Type B pancreatic cell (in vitro differentiated cells): ENCODE data around the gene MAGEC1. TPM values are rescaled to one million over a fixed set of nuclear protein-coding genes. Genes with fewer than 3 reads are reported as not detected.
"Not testable (repeated sequence)": the region's sequence is repeated elsewhere in the genome, so short reads cannot be mapped to it uniquely, and the experiment has no call there.

Experiments
- DNase-seq: peaks from one replicate; pipeline ENCODE4 v3.0.0; 2021; ENCODE audit warnings: mixed read lengths; ENCODE audit not compliant: unreplicated experiment; ENCODE audit errors: extremely low spot score
- H3K27ac Mint-ChIP-seq: 2 replicates; pipeline ENCODE4 v1.8.0; 2021; ENCODE audit warnings: mild to moderate bottlenecking, mixed read lengths
- H3K27me3 Mint-ChIP-seq: 2 replicates; pipeline ENCODE4 v1.8.0; 2021; ENCODE audit warnings: mixed read lengths
- H3K36me3 Mint-ChIP-seq: 2 replicates; pipeline ENCODE4 v1.8.0; 2021; ENCODE audit warnings: mixed read lengths
- H3K4me1 Mint-ChIP-seq: one replicate; pipeline ENCODE4 v1.8.0; 2021; ENCODE audit warnings: mixed read lengths; ENCODE audit not compliant: unreplicated experiment
- H3K4me3 Mint-ChIP-seq: 2 replicates; pipeline ENCODE4 v1.8.0; 2021; ENCODE audit warnings: mild to moderate bottlenecking, mixed read lengths
- H3K9me3 Mint-ChIP-seq: 2 replicates; pipeline ENCODE4 v1.8.0; 2021; ENCODE audit warnings: mixed read lengths
- long read RNA-seq: library from polyadenylated mRNA; unstranded; transcript quantifications from one replicate; pipeline ENCODE4 v2.0.0, GENCODE V29; 2020
- total RNA-seq: library from RNA; stranded (reverse); gene quantifications from 2 replicates; pipeline ENCODE4 v1.2.1, GENCODE V29; 2021; ENCODE audit warnings: low replicate concordance
- TF ChIP-seq, protein P1 (sequence below): fragments of 200-600 bp; sonication (generic); conservative IDR thresholded peaks from 2 replicates; pipeline ENCODE4 v1.5.0; 2021; ENCODE audit warnings: antibody characterized with exemption, mild to moderate bottlenecking

The MAGEC1 gene, protein sequence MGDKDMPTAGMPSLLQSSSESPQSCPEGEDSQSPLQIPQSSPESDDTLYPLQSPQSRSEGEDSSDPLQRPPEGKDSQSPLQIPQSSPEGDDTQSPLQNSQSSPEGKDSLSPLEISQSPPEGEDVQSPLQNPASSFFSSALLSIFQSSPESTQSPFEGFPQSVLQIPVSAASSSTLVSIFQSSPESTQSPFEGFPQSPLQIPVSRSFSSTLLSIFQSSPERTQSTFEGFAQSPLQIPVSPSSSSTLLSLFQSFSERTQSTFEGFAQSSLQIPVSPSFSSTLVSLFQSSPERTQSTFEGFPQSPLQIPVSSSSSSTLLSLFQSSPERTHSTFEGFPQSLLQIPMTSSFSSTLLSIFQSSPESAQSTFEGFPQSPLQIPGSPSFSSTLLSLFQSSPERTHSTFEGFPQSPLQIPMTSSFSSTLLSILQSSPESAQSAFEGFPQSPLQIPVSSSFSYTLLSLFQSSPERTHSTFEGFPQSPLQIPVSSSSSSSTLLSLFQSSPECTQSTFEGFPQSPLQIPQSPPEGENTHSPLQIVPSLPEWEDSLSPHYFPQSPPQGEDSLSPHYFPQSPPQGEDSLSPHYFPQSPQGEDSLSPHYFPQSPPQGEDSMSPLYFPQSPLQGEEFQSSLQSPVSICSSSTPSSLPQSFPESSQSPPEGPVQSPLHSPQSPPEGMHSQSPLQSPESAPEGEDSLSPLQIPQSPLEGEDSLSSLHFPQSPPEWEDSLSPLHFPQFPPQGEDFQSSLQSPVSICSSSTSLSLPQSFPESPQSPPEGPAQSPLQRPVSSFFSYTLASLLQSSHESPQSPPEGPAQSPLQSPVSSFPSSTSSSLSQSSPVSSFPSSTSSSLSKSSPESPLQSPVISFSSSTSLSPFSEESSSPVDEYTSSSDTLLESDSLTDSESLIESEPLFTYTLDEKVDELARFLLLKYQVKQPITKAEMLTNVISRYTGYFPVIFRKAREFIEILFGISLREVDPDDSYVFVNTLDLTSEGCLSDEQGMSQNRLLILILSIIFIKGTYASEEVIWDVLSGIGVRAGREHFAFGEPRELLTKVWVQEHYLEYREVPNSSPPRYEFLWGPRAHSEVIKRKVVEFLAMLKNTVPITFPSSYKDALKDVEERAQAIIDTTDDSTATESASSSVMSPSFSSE
- not detected in 2 replicates for total RNA-seq
- long read RNA-seq: 0 reads

DNA sequence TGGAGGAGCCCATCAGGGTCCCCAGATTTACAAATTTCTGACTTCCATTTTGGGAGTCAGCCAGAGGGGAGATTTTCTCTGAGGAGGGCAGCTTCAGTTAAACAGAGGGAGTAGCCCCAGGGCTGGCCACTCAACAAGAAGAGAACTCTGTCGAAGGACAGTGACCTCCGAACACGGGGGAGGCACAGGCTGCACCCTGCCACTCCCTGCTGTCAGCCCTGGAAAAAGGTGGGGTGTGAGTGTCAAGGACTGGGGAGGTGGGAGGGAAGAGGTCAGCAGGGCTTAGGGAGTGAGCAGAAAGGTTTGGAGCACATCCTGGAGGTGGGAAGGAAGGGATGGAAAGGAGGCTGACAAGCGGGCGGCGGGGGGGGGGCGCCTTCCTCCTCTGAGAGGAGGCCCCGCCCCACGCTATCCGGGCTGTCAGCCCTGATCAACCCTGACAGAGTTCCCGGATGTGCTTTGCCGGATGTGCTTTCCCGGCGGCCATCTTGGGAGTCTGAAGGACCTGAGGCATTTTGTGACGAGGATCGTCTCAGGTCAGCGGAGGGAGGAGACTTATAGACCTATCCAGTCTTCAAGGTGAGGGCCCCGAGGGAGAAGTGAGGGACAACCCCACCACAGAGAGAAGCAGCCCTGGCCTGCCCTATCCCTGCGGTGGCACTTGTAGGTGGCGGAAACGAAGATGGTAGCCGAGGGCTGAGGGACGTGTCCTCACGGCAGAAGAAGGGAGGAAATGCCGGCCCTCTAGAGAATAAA is at the start of gene MAGEC1:
TSS of gene MAGEC1 (plus strand) at position 495 of the 756 bp plus-strand sequence. CDS start 1,179 bp downstream, outside the sequence.
- Mint-ChIP-seq H3K36me3 (no peaks in the 10 kb centered on the region), H3K27me3 (no peaks in the 10 kb centered on the region), H3K27ac (no peak within 1 kb of the TSS), H3K4me3 (no peak within 1 kb of the TSS), H3K4me1 (no peaks in the 10 kb centered on the region), H3K9me3 (peaks cover 3% of the 10 kb centered on the region)
- TF ChIP-seq, protein P1, sequence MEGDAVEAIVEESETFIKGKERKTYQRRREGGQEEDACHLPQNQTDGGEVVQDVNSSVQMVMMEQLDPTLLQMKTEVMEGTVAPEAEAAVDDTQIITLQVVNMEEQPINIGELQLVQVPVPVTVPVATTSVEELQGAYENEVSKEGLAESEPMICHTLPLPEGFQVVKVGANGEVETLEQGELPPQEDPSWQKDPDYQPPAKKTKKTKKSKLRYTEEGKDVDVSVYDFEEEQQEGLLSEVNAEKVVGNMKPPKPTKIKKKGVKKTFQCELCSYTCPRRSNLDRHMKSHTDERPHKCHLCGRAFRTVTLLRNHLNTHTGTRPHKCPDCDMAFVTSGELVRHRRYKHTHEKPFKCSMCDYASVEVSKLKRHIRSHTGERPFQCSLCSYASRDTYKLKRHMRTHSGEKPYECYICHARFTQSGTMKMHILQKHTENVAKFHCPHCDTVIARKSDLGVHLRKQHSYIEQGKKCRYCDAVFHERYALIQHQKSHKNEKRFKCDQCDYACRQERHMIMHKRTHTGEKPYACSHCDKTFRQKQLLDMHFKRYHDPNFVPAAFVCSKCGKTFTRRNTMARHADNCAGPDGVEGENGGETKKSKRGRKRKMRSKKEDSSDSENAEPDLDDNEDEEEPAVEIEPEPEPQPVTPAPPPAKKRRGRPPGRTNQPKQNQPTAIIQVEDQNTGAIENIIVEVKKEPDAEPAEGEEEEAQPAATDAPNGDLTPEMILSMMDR: no peak
- no peak for DNase-seq

DNA sequence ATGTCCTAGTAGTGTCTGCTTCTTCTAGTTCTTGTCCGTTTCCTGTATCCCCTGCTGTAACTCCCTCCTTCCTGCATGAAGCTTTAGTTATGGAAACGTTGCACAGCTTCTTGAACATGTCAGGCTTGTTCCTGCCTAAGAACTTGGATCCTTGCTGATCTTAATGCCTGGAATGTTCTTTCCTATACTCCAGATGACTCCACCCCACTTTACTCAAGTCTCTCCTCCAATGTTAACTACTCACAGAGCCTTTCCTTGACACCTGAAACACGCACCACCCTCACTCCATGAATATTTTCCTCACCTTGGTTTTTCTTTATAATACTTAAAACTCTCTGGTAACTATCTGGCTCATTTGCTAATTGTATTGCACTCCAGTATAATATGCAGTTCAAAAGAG is 46.2 kb upstream of the MAGEC1 start:
- Mint-ChIP-seq H3K27ac (no peak overlapping the region), H3K4me1 (no peaks in the 10 kb centered on the region), H3K36me3 (no peaks in the 10 kb centered on the region), H3K9me3 (peaks cover 5% of the 10 kb centered on the region), H3K27me3 (no peaks in the 10 kb centered on the region), H3K4me3 (no peak overlapping the region)
- TF ChIP-seq, protein P1: no peak
- no peak for DNase-seq

DNA sequence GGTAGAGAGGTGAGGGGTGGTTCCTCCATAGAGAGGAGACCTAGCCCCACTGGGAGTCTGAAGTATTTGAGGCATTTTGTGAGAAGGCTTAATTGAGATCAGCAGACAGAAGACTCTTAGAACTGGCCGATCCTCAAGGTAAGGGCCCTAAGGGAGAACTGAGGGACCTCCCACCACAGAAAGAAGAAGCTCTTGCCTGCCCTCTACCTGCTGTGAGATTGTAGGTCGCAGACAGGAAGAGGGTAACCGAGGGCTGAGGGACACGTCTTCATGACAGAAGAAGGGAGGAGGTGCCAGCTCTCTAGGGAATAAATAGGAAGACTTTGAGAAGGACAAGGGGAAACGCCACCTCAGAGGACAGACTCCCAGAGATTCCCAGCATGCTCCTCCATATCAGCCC is 24.1 kb upstream of the MAGEC1 start:
- Mint-ChIP-seq H3K36me3 (no peaks in the 10 kb centered on the region), H3K27ac (no peak overlapping the region), H3K4me3 (no peak overlapping the region), H3K9me3 (no peaks in the 10 kb centered on the region), H3K4me1 (no peaks in the 10 kb centered on the region), H3K27me3 (no peaks in the 10 kb centered on the region)
- TF ChIP-seq, protein P1: no peak
- DNase-seq: no peak

DNA sequence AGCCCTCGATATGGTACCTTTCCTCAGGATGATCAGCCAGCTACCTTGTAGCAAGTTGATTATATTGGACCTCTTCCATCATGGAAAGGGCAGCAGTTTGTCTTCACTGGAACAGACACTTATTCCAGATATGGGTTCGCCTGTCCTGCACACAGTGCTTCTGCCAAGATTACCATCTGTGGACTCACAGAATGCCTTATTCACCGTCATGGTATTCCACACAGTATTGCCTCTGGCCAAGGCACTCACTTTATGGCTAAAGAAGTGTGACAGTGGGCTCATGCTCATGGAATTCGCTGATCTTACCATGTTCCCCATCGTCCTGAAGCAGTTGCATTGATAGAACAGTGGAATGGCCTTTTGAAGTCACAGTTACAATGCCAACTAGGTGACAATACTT is 14.9 kb upstream of the MAGEC1 start:
- H3K9me3 Mint-ChIP-seq, DNase-seq, H3K27ac Mint-ChIP-seq, H3K4me3 Mint-ChIP-seq, H3K4me1 Mint-ChIP-seq, H3K27me3 Mint-ChIP-seq, H3K36me3 Mint-ChIP-seq: not testable (repeated sequence)

DNA sequence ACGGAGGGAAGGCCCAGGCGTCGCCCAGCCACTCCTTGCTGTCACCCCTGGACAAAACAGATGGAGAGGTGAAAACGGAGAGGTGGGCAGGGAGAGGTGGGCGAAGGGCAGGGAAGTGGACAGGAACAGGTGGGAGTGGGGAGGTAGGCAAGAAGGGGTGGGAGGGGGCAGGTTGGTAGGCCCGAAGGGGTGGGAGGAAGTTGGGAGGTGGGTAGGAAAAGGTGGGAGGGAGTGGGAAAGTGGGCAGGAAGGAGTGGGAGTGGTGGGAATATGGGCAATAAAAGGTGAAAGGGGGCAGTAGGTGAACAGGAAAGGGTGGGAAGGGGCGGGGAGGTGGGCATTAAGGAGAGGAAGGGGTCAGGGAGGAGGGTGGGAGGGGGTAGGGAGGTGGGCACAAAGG is 9.0 kb upstream of the MAGEC1 start:
- no peak overlapping the region for H3K27ac Mint-ChIP-seq
- TF ChIP-seq, protein P1: no peak
- no peaks in the 10 kb centered on the region for H3K36me3 Mint-ChIP-seq
- DNase-seq: no peak
- no peaks in the 10 kb centered on the region for H3K4me1 Mint-ChIP-seq
- H3K9me3 Mint-ChIP-seq: no peaks in the 10 kb centered on the region
- H3K27me3 Mint-ChIP-seq: no peaks in the 10 kb centered on the region
- no peak overlapping the region for H3K4me3 Mint-ChIP-seq
